Measurements from ENCODE around the gene HERC6. TPM values are rescaled to one million over a fixed set of nuclear protein-coding genes. Genes with fewer than 3 reads are reported as not detected.

Gene HERC6
- total and polyA plus RNA-seq, 9 of the 15 experiments (the other 6 are each of a cell fraction or from before 2014, with no cell fraction given) = 0.01 to 0.68 (median 0.15) TPM

GRCh38 chr4:88378691-88379559 is at the start of gene HERC6 (continued):
- TF ChIP-seq STAT6 (CRISPR knock-in tag; IDR thresholded peaks at IDR 0.05) (no peak), PHB2 (IDR thresholded peaks at IDR 0.05; ENCODE audit: low read depth) (no peak), NRF1 (conservative IDR thresholded peaks at IDR 0.05 in 1 of 2, IDR thresholded peaks at IDR 0.05 in 1 of 2) (peak; percentile 63 to 65), KDM2B (CRISPR knock-in tag; IDR thresholded peaks at IDR 0.05) (no peak), ZNF75A (CRISPR knock-in tag; IDR thresholded peaks at IDR 0.05) (no peak), NR2F6 (CRISPR knock-in tag; IDR thresholded peaks at IDR 0.05) (no peak), VEZF1 (CRISPR knock-in tag; IDR thresholded peaks at IDR 0.05) (no peak), ZBED1 (IDR thresholded peaks at IDR 0.05) (no peak), MTF1 (CRISPR knock-in tag; IDR thresholded peaks at IDR 0.05; ENCODE audit: borderline replicate concordance) (no peak), SLC30A9 (CRISPR knock-in tag; IDR thresholded peaks at IDR 0.05) (no peak), SMARCE1 (IDR thresholded peaks at IDR 0.05) (no peak), KAT2B (IDR thresholded peaks at IDR 0.05; ENCODE audit: low read depth, low read length) (no peak), EWSR1 (IDR thresholded peaks at IDR 0.05; ENCODE audit: borderline replicate concordance, low read depth, partially characterized antibody) (no peak), ZNF668 (CRISPR knock-in tag; IDR thresholded peaks at IDR 0.05) (no peak), MTA1 (IDR thresholded peaks at IDR 0.05; ENCODE audit: borderline replicate concordance) (no peak), HLTF (IDR thresholded peaks at IDR 0.05) (no peak), CSDE1 (IDR thresholded peaks at IDR 0.05) (no peak), ETV5 (CRISPR knock-in tag; IDR thresholded peaks at IDR 0.05; ENCODE audit: low read depth) (no peak), LEF1 (IDR thresholded peaks at IDR 0.05) (no peak), ARID4B (CRISPR knock-in tag; IDR thresholded peaks at IDR 0.05) (0 out of 2 replicates have a peak, but pooled peaks have one; percentile 29), HEY1 (CRISPR knock-in tag; IDR thresholded peaks at IDR 0.05; ENCODE audit: borderline replicate concordance) (no peak), HDAC1 (IDR thresholded peaks at IDR 0.05) (peak in 1 of 2 experiments; percentile 38; a peak in 1 of 4 replicates)
